ENCODE results near the gene RPL29. TPM values are rescaled to one million over a fixed set of nuclear protein-coding genes. Genes with fewer than 3 reads are reported as not detected.

RPL29 gene
- total and polyA plus RNA-seq, 2 of the 8 experiments (the other 6 are each of a cell fraction or from before 2014, with no cell fraction given), result 1,467 to 2,660 TPM

- TF ChIP-seq, protein P1, sequence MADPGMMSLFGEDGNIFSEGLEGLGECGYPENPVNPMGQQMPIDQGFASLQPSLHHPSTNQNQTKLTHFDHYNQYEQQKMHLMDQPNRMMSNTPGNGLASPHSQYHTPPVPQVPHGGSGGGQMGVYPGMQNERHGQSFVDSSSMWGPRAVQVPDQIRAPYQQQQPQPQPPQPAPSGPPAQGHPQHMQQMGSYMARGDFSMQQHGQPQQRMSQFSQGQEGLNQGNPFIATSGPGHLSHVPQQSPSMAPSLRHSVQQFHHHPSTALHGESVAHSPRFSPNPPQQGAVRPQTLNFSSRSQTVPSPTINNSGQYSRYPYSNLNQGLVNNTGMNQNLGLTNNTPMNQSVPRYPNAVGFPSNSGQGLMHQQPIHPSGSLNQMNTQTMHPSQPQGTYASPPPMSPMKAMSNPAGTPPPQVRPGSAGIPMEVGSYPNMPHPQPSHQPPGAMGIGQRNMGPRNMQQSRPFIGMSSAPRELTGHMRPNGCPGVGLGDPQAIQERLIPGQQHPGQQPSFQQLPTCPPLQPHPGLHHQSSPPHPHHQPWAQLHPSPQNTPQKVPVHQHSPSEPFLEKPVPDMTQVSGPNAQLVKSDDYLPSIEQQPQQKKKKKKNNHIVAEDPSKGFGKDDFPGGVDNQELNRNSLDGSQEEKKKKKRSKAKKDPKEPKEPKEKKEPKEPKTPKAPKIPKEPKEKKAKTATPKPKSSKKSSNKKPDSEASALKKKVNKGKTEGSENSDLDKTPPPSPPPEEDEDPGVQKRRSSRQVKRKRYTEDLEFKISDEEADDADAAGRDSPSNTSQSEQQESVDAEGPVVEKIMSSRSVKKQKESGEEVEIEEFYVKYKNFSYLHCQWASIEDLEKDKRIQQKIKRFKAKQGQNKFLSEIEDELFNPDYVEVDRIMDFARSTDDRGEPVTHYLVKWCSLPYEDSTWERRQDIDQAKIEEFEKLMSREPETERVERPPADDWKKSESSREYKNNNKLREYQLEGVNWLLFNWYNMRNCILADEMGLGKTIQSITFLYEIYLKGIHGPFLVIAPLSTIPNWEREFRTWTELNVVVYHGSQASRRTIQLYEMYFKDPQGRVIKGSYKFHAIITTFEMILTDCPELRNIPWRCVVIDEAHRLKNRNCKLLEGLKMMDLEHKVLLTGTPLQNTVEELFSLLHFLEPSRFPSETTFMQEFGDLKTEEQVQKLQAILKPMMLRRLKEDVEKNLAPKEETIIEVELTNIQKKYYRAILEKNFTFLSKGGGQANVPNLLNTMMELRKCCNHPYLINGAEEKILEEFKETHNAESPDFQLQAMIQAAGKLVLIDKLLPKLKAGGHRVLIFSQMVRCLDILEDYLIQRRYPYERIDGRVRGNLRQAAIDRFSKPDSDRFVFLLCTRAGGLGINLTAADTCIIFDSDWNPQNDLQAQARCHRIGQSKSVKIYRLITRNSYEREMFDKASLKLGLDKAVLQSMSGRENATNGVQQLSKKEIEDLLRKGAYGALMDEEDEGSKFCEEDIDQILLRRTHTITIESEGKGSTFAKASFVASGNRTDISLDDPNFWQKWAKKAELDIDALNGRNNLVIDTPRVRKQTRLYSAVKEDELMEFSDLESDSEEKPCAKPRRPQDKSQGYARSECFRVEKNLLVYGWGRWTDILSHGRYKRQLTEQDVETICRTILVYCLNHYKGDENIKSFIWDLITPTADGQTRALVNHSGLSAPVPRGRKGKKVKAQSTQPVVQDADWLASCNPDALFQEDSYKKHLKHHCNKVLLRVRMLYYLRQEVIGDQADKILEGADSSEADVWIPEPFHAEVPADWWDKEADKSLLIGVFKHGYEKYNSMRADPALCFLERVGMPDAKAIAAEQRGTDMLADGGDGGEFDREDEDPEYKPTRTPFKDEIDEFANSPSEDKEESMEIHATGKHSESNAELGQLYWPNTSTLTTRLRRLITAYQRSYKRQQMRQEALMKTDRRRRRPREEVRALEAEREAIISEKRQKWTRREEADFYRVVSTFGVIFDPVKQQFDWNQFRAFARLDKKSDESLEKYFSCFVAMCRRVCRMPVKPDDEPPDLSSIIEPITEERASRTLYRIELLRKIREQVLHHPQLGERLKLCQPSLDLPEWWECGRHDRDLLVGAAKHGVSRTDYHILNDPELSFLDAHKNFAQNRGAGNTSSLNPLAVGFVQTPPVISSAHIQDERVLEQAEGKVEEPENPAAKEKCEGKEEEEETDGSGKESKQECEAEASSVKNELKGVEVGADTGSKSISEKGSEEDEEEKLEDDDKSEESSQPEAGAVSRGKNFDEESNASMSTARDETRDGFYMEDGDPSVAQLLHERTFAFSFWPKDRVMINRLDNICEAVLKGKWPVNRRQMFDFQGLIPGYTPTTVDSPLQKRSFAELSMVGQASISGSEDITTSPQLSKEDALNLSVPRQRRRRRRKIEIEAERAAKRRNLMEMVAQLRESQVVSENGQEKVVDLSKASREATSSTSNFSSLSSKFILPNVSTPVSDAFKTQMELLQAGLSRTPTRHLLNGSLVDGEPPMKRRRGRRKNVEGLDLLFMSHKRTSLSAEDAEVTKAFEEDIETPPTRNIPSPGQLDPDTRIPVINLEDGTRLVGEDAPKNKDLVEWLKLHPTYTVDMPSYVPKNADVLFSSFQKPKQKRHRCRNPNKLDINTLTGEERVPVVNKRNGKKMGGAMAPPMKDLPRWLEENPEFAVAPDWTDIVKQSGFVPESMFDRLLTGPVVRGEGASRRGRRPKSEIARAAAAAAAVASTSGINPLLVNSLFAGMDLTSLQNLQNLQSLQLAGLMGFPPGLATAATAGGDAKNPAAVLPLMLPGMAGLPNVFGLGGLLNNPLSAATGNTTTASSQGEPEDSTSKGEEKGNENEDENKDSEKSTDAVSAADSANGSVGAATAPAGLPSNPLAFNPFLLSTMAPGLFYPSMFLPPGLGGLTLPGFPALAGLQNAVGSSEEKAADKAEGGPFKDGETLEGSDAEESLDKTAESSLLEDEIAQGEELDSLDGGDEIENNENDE (IDR thresholded peaks at IDR 0.05; ENCODE audit: insufficient replicate concordance, low read length), result no peak
Measured at GRCh38 chr3:51985063-51985462, 10.6 kb downstream of the RPL29 start (continued).
